K562 (cell line): Measurements from ENCODE around the gene TMEM132C. TPM values are rescaled to one million over a fixed set of nuclear protein-coding genes. Genes with fewer than 3 reads are reported as not detected.

Experiments
- ATAC-seq: fragments of 200-7000 bp; cut with Tn5 transposase; 3 replicates; pipeline ENCODE4 v1.9.1; 2020; ENCODE audit warnings: moderate library complexity
- BruUV-seq: library from RNA; stranded (reverse); fragments of 400-500 nt; replicated peaks from 2 replicates; lab custom pipeline; 2021; lab: Mats Ljungman, UMichigan
- CTCF ChIA-PET: fragments of 300-600 bp; formaldehyde crosslinking; extraction: SDS; loops from one replicate; lab custom pipeline; 2021; ENCODE audit warnings: low intra/inter-chr PET ratio; lab: Yijun Ruan, JAX
- POLR2A ChIA-PET: fragments of 300-600, 350-650 bp; sonication (Branson Sonifier 250); formaldehyde crosslinking; extraction: SDS; loops from one replicate; lab custom pipeline; 2021; ENCODE audit warnings: antibody characterized with exemption, inconsistent platforms; lab: Yijun Ruan, JAX
- DNase-seq, 4 experiments: peaks; one replicate each; pipeline versions ENCODE4 v3.0.0 to v3.0.0-alpha.2; 2011 to 2018; ENCODE audit warnings: low spot score in 3 of 4, mixed read lengths in 3 of 4; ENCODE audit errors: extremely low read depth in 1 of 4
- FAIRE-seq: peaks from 2 replicates; lab custom pipeline; 2011; peaks lifted over from hg19 to GRCh38; lab: Jason Lieb, UNC
- H2AFZ ChIP-seq: 2 replicates; pipeline ENCODE4 v1.6.0; 2011; ENCODE audit warnings: low read depth, low read length, control low read depth, inconsistent platforms
- H3K27ac ChIP-seq: fragments of 200-600 bp; 3 replicates; pipeline ENCODE4 v1.8.0; 2011; ENCODE audit warnings: low read depth, mild to moderate bottlenecking, control low read depth, inconsistent platforms, low read length, moderate library complexity, mixed read lengths; ENCODE audit errors: extremely low read depth
- H3K27me3 ChIP-seq, 2 experiments: fragments of 300-600 bp in 1 of 2; 2 replicates in 1 of 2; 3 replicates in 1 of 2; pipeline versions ENCODE4 v1.6.0 to v1.8.0; 2011; ENCODE audit warnings: inconsistent platforms in 2 of 2, low read length in 2 of 2, mild to moderate bottlenecking in 1 of 2, mixed read lengths in 1 of 2, moderate library complexity in 1 of 2; ENCODE audit not compliant: control insufficient read depth in 2 of 2, insufficient read depth in 2 of 2
- H3K36me3 ChIP-seq: fragments of 300-600 bp; 3 replicates; pipeline ENCODE4 v1.8.0; 2011; ENCODE audit warnings: mild to moderate bottlenecking, low read length, inconsistent platforms; ENCODE audit not compliant: control insufficient read depth, insufficient read depth
- H3K4me1 ChIP-seq, 2 experiments: fragments of 200-600 bp in 1 of 2; replicated peaks in 1 of 2; 2 replicates in 1 of 2; 3 replicates in 1 of 2; pipeline versions ENCODE4 v1.5.1 to v1.8.0; 2011; ENCODE audit warnings: inconsistent platforms in 2 of 2, low read length in 2 of 2, mild to moderate bottlenecking in 1 of 2, mixed read lengths in 1 of 2, moderate library complexity in 1 of 2; ENCODE audit not compliant: control insufficient read depth in 2 of 2, insufficient read depth in 2 of 2
- H3K4me2 ChIP-seq: 2 replicates; pipeline ENCODE4 v1.6.1; 2011; ENCODE audit warnings: low read length, control low read depth, inconsistent platforms, mixed read lengths; ENCODE audit not compliant: insufficient read depth
- H3K4me3 ChIP-seq: fragments of 200-600 bp; sonication (generic), shearing (Covaris generic); 2 replicates; pipeline ENCODE4 v1.5.1; 2016; ENCODE audit warnings: control low read depth, inconsistent platforms
- H3K79me2 ChIP-seq: fragments of 200-600 bp; 3 replicates; pipeline ENCODE4 v1.8.0; 2011; ENCODE audit warnings: low read length, inconsistent platforms; ENCODE audit not compliant: control insufficient read depth, insufficient read depth
- H3K9ac ChIP-seq, 2 experiments: 2 replicates each; pipeline versions ENCODE4 v1.6.0 to v1.6.1; 2011; ENCODE audit warnings: low read depth in 2 of 2, low read length in 2 of 2, control low read depth in 1 of 2, inconsistent platforms in 1 of 2, mild to moderate bottlenecking in 1 of 2, mixed read lengths in 1 of 2; ENCODE audit not compliant: insufficient read depth in 1 of 2
- H3K9me1 ChIP-seq: one replicate; pipeline ENCODE4 v1.6.0; 2011; ENCODE audit warnings: inconsistent platforms, mild to moderate bottlenecking, low read length, moderate library complexity; ENCODE audit not compliant: control insufficient read depth, insufficient read depth
- H3K9me3 ChIP-seq: replicated peaks from 2 replicates; pipeline ENCODE4 v1.5.1; 2011; ENCODE audit warnings: low read depth, low read length, inconsistent platforms; ENCODE audit not compliant: control insufficient read depth, insufficient read depth
- H4K20me1 ChIP-seq: replicated peaks from 2 replicates; pipeline ENCODE4 v1.6.1; 2011; ENCODE audit warnings: low read length, inconsistent platforms, mixed read lengths; ENCODE audit not compliant: control insufficient read depth, insufficient read depth
- CGGBP1 ChIP-seq: fragments of 250-450 bp; sonication (Bioruptor Pico); IDR thresholded peaks from 2 replicates; pipeline ENCODE4 v1.9.0; 2021; ENCODE audit warnings: mild to moderate bottlenecking
- EP400 ChIP-seq: fragments of 450-650 bp; IDR thresholded peaks from 2 replicates; pipeline ENCODE4 v1.6.1; 2017; ENCODE audit warnings: antibody characterized with exemption, mild to moderate bottlenecking, moderate library complexity
- FOXK1 ChIP-seq: sonication (generic); formaldehyde crosslinking; IDR thresholded peaks from 2 replicates; pipeline ENCODE4 v1.8.0; 2022; ENCODE audit warnings: missing genetic modification reagents, mild to moderate bottlenecking, borderline replicate concordance
- HINFP ChIP-seq: fragments of 450-650 bp; conservative IDR thresholded peaks from 2 replicates; pipeline ENCODE4 v1.6.1; 2016; ENCODE audit warnings: missing genetic modification characterization, low read depth, mild to moderate bottlenecking, control low read depth, missing compliant biosample characterization
- HLTF ChIP-seq: fragments of 450-650 bp; IDR thresholded peaks from 2 replicates; pipeline ENCODE4 v1.6.1; 2016
- ILF3 ChIP-seq: fragments of 450-650 bp; IDR thresholded peaks from 2 replicates; pipeline ENCODE4 v1.6.1; 2018; ENCODE audit warnings: antibody characterized with exemption, mild to moderate bottlenecking, moderate library complexity, borderline replicate concordance
- NCOA1 ChIP-seq: fragments of 450-650 bp; IDR thresholded peaks from 2 replicates; pipeline ENCODE4 v1.6.1; 2016; ENCODE audit warnings: low read depth
- NFATC3 ChIP-seq: fragments of 450-650 bp; IDR thresholded peaks from 2 replicates; pipeline ENCODE4 v1.6.1; 2017; ENCODE audit warnings: mild to moderate bottlenecking
- NR1H2 ChIP-seq: sonication (generic); formaldehyde crosslinking; IDR thresholded peaks from 2 replicates; pipeline ENCODE4 v1.4.0; 2020; ENCODE audit warnings: mild to moderate bottlenecking, missing genetic modification reagents
- POLR2A ChIP-seq: fragments of 450-650 bp; conservative IDR thresholded peaks from 2 replicates; pipeline ENCODE4 v1.6.1; 2016
- SAP30 ChIP-seq: fragments of 200-600 bp; sonication (generic); IDR thresholded peaks from 2 replicates; pipeline ENCODE4 v1.6.1; 2012; ENCODE audit warnings: borderline replicate concordance, low read depth, mild to moderate bottlenecking, moderate library complexity, low read length, control low read depth, inconsistent platforms; ENCODE audit not compliant: insufficient read depth, poor library complexity, severe bottlenecking
- TEAD1 ChIP-seq, 2 experiments: fragments of 450-650 bp in 1 of 2; sonication (generic) in 1 of 2; formaldehyde crosslinking; IDR thresholded peaks; 2 replicates each; pipeline versions ENCODE4 v1.4.0 to v1.8.0; 2020 to 2022; ENCODE audit warnings: mild to moderate bottlenecking in 2 of 2, missing genetic modification reagents in 1 of 2
- XRCC3 ChIP-seq: fragments of 450-650 bp; IDR thresholded peaks from 2 replicates; pipeline ENCODE4 v1.6.1; 2017; ENCODE audit warnings: mild to moderate bottlenecking, moderate library complexity
- ZFPM2 ChIP-seq: fragments of 250-450 bp; sonication (Bioruptor Pico); IDR thresholded peaks from 2 replicates; pipeline ENCODE4 v1.5.1; 2022; ENCODE audit warnings: mild to moderate bottlenecking
- WGBS: fragments of 100-300 bp; shearing (Covaris generic); methylation state at CpG from one replicate; pipeline ENCODE4 v1.1.6; 2016; ENCODE audit warnings: low coverage, mixed read lengths; ENCODE audit not compliant: insufficient coverage; ENCODE audit errors: missing lambda C conversion rate; 5-methylcytosine and 5-hydroxymethylcytosine counted together
- in situ Hi-C: fragments of 300-500 bp; cut with MboI; formaldehyde crosslinking; loops from 4 replicates; pipeline ENCODE4 v1.15.0; 2018; ENCODE audit warnings: inconsistent platforms, mixed read lengths
- intact Hi-C: fragments of 100-400 bp; cut with micrococcal nuclease; formaldehyde crosslinking; loops from 2 replicates; pipeline ENCODE4 v1.14.2; 2022
- polyA plus RNA-seq, 8 experiments: library from polyadenylated mRNA; depleted of rRNA in 4 of 8; stranded (reverse) in 5 of 8; unstranded in 3 of 8; fragments of >200 nt; fragmentation: Nextera tagmentation in 2 of 8; fragmentation: Illumina TruSeq in 1 of 8; extraction: Ambion mirVana in 2 of 8; extraction: Trizol in 1 of 8; gene quantifications; 2 replicates each; pipeline versions ENCODE4 v1.2.1 to v1.2.3, GENCODE V29; 2011 to 2014; ENCODE audit warnings: inconsistent platforms in 1 of 8, missing spikeins in 1 of 8
- total RNA-seq, 7 experiments: library from RNA; depleted of rRNA in 6 of 7; stranded (reverse); fragments of >200 nt in 6 of 7; fragmentation: Illumina TruSeq in 2 of 7; extraction: Trizol in 2 of 7; gene quantifications; 2 replicates each; pipeline versions ENCODE4 v1.2.1 to v1.2.3, GENCODE V29; 2011 to 2021; ENCODE audit warnings: low replicate concordance in 1 of 7

Gene TMEM132C
- total and polyA plus RNA-seq, 9 of the 15 experiments (the other 6 are each of a cell fraction or from before 2014, with no cell fraction given): not detected

- no peaks in the 10 kb centered on the region for H3K9me1 ChIP-seq
- H3K79me2 ChIP-seq: no peaks in the 10 kb centered on the region
- in situ Hi-C loops: no loop called here
- H3K36me3 ChIP-seq: no peaks in the 10 kb centered on the region
- ATAC-seq: no peak
- CTCF ChIA-PET: no interaction called here
- TF ChIP-seq NFATC3: no peak
- TF ChIP-seq, all 486 proteins: peak for 0
- H4K20me1 ChIP-seq: no peaks in the 10 kb centered on the region
- no TSS peak for BruUV-seq
- H3K9me3 ChIP-seq: no peaks in the 10 kb centered on the region
- H2AFZ ChIP-seq: no peak overlapping the region
- H3K27me3 ChIP-seq: peaks cover 0 to 5% of the 10 kb centered on the region in 2 experiments; a peak in 1 of 5 replicates
- H3K9ac ChIP-seq: no peak overlapping the region
- intact Hi-C loops: no loop called here
- DNase-seq (no peak), FAIRE-seq (no peak)
- H3K4me1 ChIP-seq: no peaks in the 10 kb centered on the region
- H3K4me3 ChIP-seq: no peak overlapping the region
- POLR2A ChIA-PET: no interaction called here
- no peak overlapping the region for H3K4me2 ChIP-seq
- WGBS: 1% methylated on average over 16 of the region's 16 CpGs
- no peak overlapping the region for H3K27ac ChIP-seq
Observed at GRCh38 chr12:128402486-128403243, 135.7 kb downstream of the TMEM132C start.

- H4K20me1 ChIP-seq: no peaks in the 10 kb centered on the region
- H3K27me3 ChIP-seq: no peaks in the 10 kb centered on the region
- no peaks in the 10 kb centered on the region for H3K9me1 ChIP-seq
- no peak overlapping the region for H3K9ac ChIP-seq
- no peak overlapping the region for H3K27ac ChIP-seq
- BruUV-seq: no TSS peak
- intact Hi-C loops: no loop called here
- FAIRE-seq (no peak), DNase-seq (no peak), ATAC-seq (no peak)
- in situ Hi-C loops: no loop called here
- no peaks in the 10 kb centered on the region for H3K79me2 ChIP-seq
- no peaks in the 10 kb centered on the region for H3K4me1 ChIP-seq
- no peak overlapping the region for H3K4me2 ChIP-seq
- H3K36me3 ChIP-seq: no peaks in the 10 kb centered on the region
- ChIA-PET CTCF (no interaction called here), POLR2A (no interaction called here)
- H3K9me3 ChIP-seq: no peaks in the 10 kb centered on the region
- H2AFZ ChIP-seq: no peak overlapping the region
- no peak overlapping the region for H3K4me3 ChIP-seq
- 0% methylated on average over 9 of the region's 9 CpGs for WGBS
- TF ChIP-seq NCOA1: no peak
- TF ChIP-seq SAP30: no peak
- TF ChIP-seq CGGBP1 (CRISPR knock-in tag): no peak
- TF ChIP-seq POLR2A: no peak
- no peak for TF ChIP-seq HLTF
- TF ChIP-seq NR1H2 (CRISPR knock-in tag): no peak
- no peak for TF ChIP-seq TEAD1 (CRISPR knock-in tag; IDR thresholded peaks at IDR 0.05)
- TF ChIP-seq ILF3: no peak
- TF ChIP-seq FOXK1 (CRISPR knock-in tag): no peak
- TF ChIP-seq HINFP (tag): no peak
- no peak for TF ChIP-seq ZFPM2
- TF ChIP-seq EP400: no peak
- TF ChIP-seq XRCC3: no peak
Observed at GRCh38 chr12:128408669-128409068, 141.7 kb downstream of the TMEM132C start.
